IMR-90 (cell line): ENCODE results near the gene OR10G2. TPM values are rescaled to one million over a fixed set of nuclear protein-coding genes. Genes with fewer than 3 reads are reported as not detected.

Source experiments
- ATAC-seq: fragments of 200-7000 bp; cut with Tn5 transposase; 2 replicates; pipeline ENCODE4 v1.9.1; 2020; ENCODE audit warnings: low read depth, mild to moderate bottlenecking, moderate library complexity
- Bru-seq: library from RNA; stranded (reverse); fragments of 400-500 nt; gene quantifications from one replicate; lab custom pipeline; 2021; lab: Mats Ljungman, UMichigan
- BruChase-seq, 2 experiments: library from RNA; stranded (reverse); fragments of 400-500 nt; gene quantifications; one replicate each; lab custom pipeline; 2021; lab: Mats Ljungman, UMichigan
- BruUV-seq: library from RNA; stranded (reverse); fragments of 400-500 nt; replicated peaks from 2 replicates; lab custom pipeline; 2021; lab: Mats Ljungman, UMichigan
- CTCF ChIA-PET: fragments of 300-600 bp; formaldehyde crosslinking; extraction: SDS; loops from one replicate; lab custom pipeline; 2021; ENCODE audit warnings: antibody characterized with exemption; lab: Yijun Ruan, JAX
- POLR2A ChIA-PET: fragments of 300-600 bp; sonication (Branson Sonifier 250); formaldehyde crosslinking; loops from one replicate; lab custom pipeline; 2022; ENCODE audit warnings: antibody characterized with exemption; ENCODE audit not compliant: unreplicated experiment; lab: Charles Lee
- DNase-seq: peaks from one replicate; pipeline ENCODE4 v3.0.0; 2013
- H2AFZ ChIP-seq: replicated peaks from 2 replicates; pipeline ENCODE3; 2013; ENCODE audit warnings: low read length, mild to moderate bottlenecking; ENCODE audit not compliant: poor library complexity
- H2AK5ac ChIP-seq: 2 replicates; pipeline ENCODE4 v1.6.1; 2013; ENCODE audit warnings: low read depth, low read length, inconsistent platforms
- H2AK9ac ChIP-seq: replicated peaks from 2 replicates; pipeline ENCODE3; 2013; ENCODE audit warnings: mild to moderate bottlenecking, low read depth, low read length, moderate library complexity; ENCODE audit not compliant: poor library complexity
- H2BK120ac ChIP-seq: 2 replicates; pipeline ENCODE4 v1.6.1; 2013; ENCODE audit warnings: low read depth, low read length, inconsistent platforms
- H2BK15ac ChIP-seq: 3 replicates; pipeline ENCODE4 v1.6.1; 2013; ENCODE audit warnings: low read depth, low read length, inconsistent platforms
- H2BK20ac ChIP-seq: 2 replicates; pipeline ENCODE4 v1.6.1; 2013; ENCODE audit warnings: low read depth, mild to moderate bottlenecking, inconsistent platforms, low read length, moderate library complexity
- H2BK5ac ChIP-seq: 2 replicates; pipeline ENCODE4 v1.6.1; 2013; ENCODE audit warnings: mild to moderate bottlenecking, low read depth, low read length, inconsistent platforms; ENCODE audit not compliant: poor library complexity, severe bottlenecking
- H3K14ac ChIP-seq: replicated peaks from 2 replicates; pipeline ENCODE4 v1.6.1; 2013; ENCODE audit warnings: low read depth, low read length, inconsistent platforms
- H3K18ac ChIP-seq: 2 replicates; pipeline ENCODE4 v1.6.1; 2013; ENCODE audit warnings: low read depth, low read length, control low read depth
- H3K23ac ChIP-seq: 2 replicates; pipeline ENCODE4 v1.6.1; 2013; ENCODE audit warnings: low read depth, low read length, inconsistent platforms
- H3K27ac ChIP-seq: 2 replicates; pipeline ENCODE4 v1.5.1; 2013; ENCODE audit warnings: mild to moderate bottlenecking, control low read depth, low read length; ENCODE audit not compliant: insufficient read depth
- H3K27me3 ChIP-seq: 2 replicates; pipeline ENCODE4 v1.6.1; 2013; ENCODE audit warnings: low read length; ENCODE audit not compliant: control insufficient read depth, insufficient read depth
- H3K36me3 ChIP-seq: 2 replicates; pipeline ENCODE4 v1.6.1; 2013; ENCODE audit warnings: low read length, mixed read lengths; ENCODE audit not compliant: control insufficient read depth, insufficient read depth
- H3K4ac ChIP-seq: 2 replicates; pipeline ENCODE4 v1.6.1; 2013; ENCODE audit warnings: low read depth, low read length, inconsistent platforms
- H3K4me1 ChIP-seq: 2 replicates; pipeline ENCODE4 v1.6.1; 2013; ENCODE audit warnings: low read length, mixed read lengths; ENCODE audit not compliant: control insufficient read depth, insufficient read depth
- H3K4me2 ChIP-seq: 2 replicates; pipeline ENCODE4 v1.6.1; 2013; ENCODE audit warnings: low read depth, mild to moderate bottlenecking, control low read depth, low read length, moderate library complexity
- H3K4me3 ChIP-seq: 2 replicates; pipeline ENCODE4 v1.5.1; 2013; ENCODE audit warnings: low read depth, mild to moderate bottlenecking, control low read depth, low read length, moderate library complexity; ENCODE audit not compliant: insufficient read depth
- H3K56ac ChIP-seq: 2 replicates; pipeline ENCODE4 v1.6.1; 2013; ENCODE audit warnings: low read length, inconsistent platforms; ENCODE audit not compliant: insufficient read depth; ENCODE audit errors: extremely low read depth
- H3K79me1 ChIP-seq, 2 experiments: 2 replicates each; pipeline ENCODE4 v1.6.1; 2013; ENCODE audit warnings: low read length in 2 of 2, inconsistent platforms in 1 of 2, low read depth in 1 of 2
- H3K9ac ChIP-seq: 2 replicates; pipeline ENCODE4 v1.6.1; 2013; ENCODE audit warnings: low read depth, low read length, control low read depth
- H3K9me1 ChIP-seq: 2 replicates; pipeline ENCODE4 v1.6.1; 2013; ENCODE audit warnings: low read length, inconsistent platforms; ENCODE audit not compliant: insufficient read depth
- H3K9me3 ChIP-seq: 2 replicates; pipeline ENCODE4 v1.6.1; 2013; ENCODE audit warnings: low read length; ENCODE audit not compliant: control insufficient read depth, insufficient read depth
- H4K20me1 ChIP-seq: 2 replicates; pipeline ENCODE4 v1.6.1; 2013; ENCODE audit warnings: low read length, inconsistent platforms; ENCODE audit not compliant: insufficient read depth
- H4K5ac ChIP-seq: 2 replicates; pipeline ENCODE4 v1.6.1; 2013; ENCODE audit warnings: mild to moderate bottlenecking, low read depth, low read length, control low read depth
- H4K8ac ChIP-seq, 2 experiments: 2 replicates each; pipeline ENCODE4 v1.6.1; 2013; ENCODE audit warnings: low read depth in 2 of 2, low read length in 2 of 2, control low read depth in 1 of 2, inconsistent platforms in 1 of 2
- H4K91ac ChIP-seq: 2 replicates; pipeline ENCODE4 v1.6.1; 2013; ENCODE audit warnings: low read depth, low read length, inconsistent platforms; ENCODE audit not compliant: insufficient read depth
- BHLHE40 ChIP-seq: fragments of 150-350 bp; IDR thresholded peaks from 2 replicates; pipeline ENCODE4 v1.6.1; 2016; ENCODE audit warnings: mild to moderate bottlenecking, low read depth, low read length
- RCOR1 ChIP-seq: IDR thresholded peaks from 2 replicates; pipeline ENCODE4 v1.6.1; 2012; ENCODE audit warnings: mild to moderate bottlenecking, low read length, improper control_type of control experiment; ENCODE audit not compliant: insufficient replicate concordance
- WGBS, 2 experiments: methylation state at CpG; one replicate each; pipeline versions ENCODE4 v1.1.5 to v1.1.7; 2013; ENCODE audit warnings: missing lambda C conversion rate in 2 of 2; ENCODE audit not compliant: insufficient read length in 1 of 2; ENCODE audit errors: extremely low coverage in 2 of 2; 5-methylcytosine and 5-hydroxymethylcytosine counted together
- dilution Hi-C: fragments of 300-500 bp; cut with HindIII; formaldehyde crosslinking; loops from one replicate; pipeline ENCODE4 v1.14.3; 2018; ENCODE audit warnings: low sequenced_read_pairs; ENCODE audit not compliant: unreplicated experiment
- in situ Hi-C: fragments of 300-500 bp; cut with MboI; formaldehyde crosslinking; loops from 3 replicates; pipeline ENCODE4 v1.14.3; 2019; ENCODE audit warnings: low sequenced_read_pairs, inconsistent platforms, mixed read lengths
- intact Hi-C: fragments of 100-400 bp; cut with micrococcal nuclease; formaldehyde crosslinking; loops from 2 replicates; pipeline ENCODE4 v1.10.0; 2022
- long read RNA-seq: library from polyadenylated mRNA; unstranded; transcript quantifications from one replicate; pipeline ENCODE4 v2.0.0, GENCODE V29; 2021; ENCODE audit not compliant: unreplicated experiment
- polyA plus RNA-seq, 3 experiments: library from polyadenylated mRNA; depleted of rRNA; stranded (reverse); fragments of >200 nt; gene quantifications; 2 replicates each; pipeline ENCODE4 v1.2.3, GENCODE V29; 2012; ENCODE audit warnings: low replicate concordance in 1 of 3
- total RNA-seq: library from RNA; depleted of rRNA; stranded (reverse); fragments of >200 nt; gene quantifications from 2 replicates; pipeline ENCODE4 v1.2.3, GENCODE V29; 2012; rRNA removed

OR10G2 gene, protein sequence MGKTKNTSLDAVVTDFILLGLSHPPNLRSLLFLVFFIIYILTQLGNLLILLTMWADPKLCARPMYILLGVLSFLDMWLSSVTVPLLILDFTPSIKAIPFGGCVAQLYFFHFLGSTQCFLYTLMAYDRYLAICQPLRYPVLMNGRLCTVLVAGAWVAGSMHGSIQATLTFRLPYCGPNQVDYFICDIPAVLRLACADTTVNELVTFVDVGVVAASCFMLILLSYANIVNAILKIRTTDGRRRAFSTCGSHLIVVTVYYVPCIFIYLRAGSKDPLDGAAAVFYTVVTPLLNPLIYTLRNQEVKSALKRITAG
- total RNA-seq (not detected in 2 replicates), polyA plus RNA-seq (2012; rRNA removed) (not detected in 2 replicates), Bru-seq, nascent RNA (not detected), BruChase-seq, experiment 1, labeled RNA remaining after a 6-hour chase (not detected), BruChase-seq, experiment 2, labeled RNA remaining after a 2-hour chase (not detected)
- polyA plus RNA-seq (2012; cell fraction: cytosol; rRNA removed) = not detected in 2 replicates
- polyA plus RNA-seq (2012; cell fraction: nucleus; rRNA removed; ENCODE audit: low replicate concordance) = not detected in 2 replicates
- long read RNA-seq = 0 reads

DNA sequence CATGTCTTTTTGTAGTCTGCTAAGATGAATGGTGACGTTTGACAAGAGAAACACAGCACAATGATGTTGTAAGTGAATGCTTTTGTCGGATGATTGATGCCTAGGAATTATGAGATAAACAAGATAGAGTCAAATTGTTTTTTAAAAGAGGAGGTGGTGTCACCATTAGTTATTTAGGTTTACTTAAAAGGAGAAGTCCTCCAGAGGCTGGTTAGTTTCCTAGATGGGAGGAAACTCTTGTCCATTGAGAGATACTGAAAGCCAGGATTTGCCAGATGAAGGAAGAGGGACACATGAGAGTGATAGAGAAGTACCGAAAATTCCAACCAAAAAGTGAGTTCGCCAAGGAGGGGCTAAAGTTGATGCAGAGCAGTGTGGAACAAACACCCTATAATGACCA is at the start of gene OR10G2:
TSS of gene OR10G2 (minus strand) at position 101 of the 400 bp plus-strand sequence. CDS start at position 3, 98 bp downstream.
- H3K9ac ChIP-seq = no peak within 1 kb of the TSS
- no peak within 1 kb of the TSS for H2AK5ac ChIP-seq
- dilution Hi-C loops = no loop called here
- H3K36me3 ChIP-seq = no peaks in the 10 kb centered on the region
- no peaks in the 10 kb centered on the region for H3K4me1 ChIP-seq
- H3K27me3 ChIP-seq = no peaks in the 10 kb centered on the region; the same call in 1 of the 2 replicates
- H4K8ac ChIP-seq = no peak within 1 kb of the TSS
- no peak within 1 kb of the TSS for H4K5ac ChIP-seq
- in situ Hi-C loops = no loop called here
- H4K20me1 ChIP-seq = no peaks in the 10 kb centered on the region
- TF ChIP-seq RCOR1 (no peak), BHLHE40 (no peak)
- H3K18ac ChIP-seq = no peak within 1 kb of the TSS
- H3K23ac ChIP-seq = no peak within 1 kb of the TSS
- H4K91ac ChIP-seq = no peak within 1 kb of the TSS
- no peaks in the 10 kb centered on the region for H3K9me3 ChIP-seq
- BruUV-seq = no TSS peak
- H3K79me1 ChIP-seq = no peaks in the 10 kb centered on the region
- no peak within 1 kb of the TSS for H2BK5ac ChIP-seq
- H3K4me2 ChIP-seq = no peak within 1 kb of the TSS
- no peak within 1 kb of the TSS for H3K27ac ChIP-seq
- intact Hi-C loops = no loop called here
- no peak within 1 kb of the TSS for H2BK15ac ChIP-seq
- H2BK120ac ChIP-seq = no peak within 1 kb of the TSS
- ATAC-seq (no peak), DNase-seq (no peak)
- no peak within 1 kb of the TSS for H2BK20ac ChIP-seq
- ChIA-PET CTCF (no interaction called here), POLR2A (no interaction called here)
- H3K9me1 ChIP-seq = no peaks in the 10 kb centered on the region
- WGBS, 2 experiments = 25% methylated on average over 2 of the region's 4 CpGs; no CpG with 5 or more reads in 1 of the 2 experiments
- no peak within 1 kb of the TSS for H3K14ac ChIP-seq
- no peak within 1 kb of the TSS for H3K4ac ChIP-seq
- H2AFZ ChIP-seq = no peak within 1 kb of the TSS
- no peak within 1 kb of the TSS for H3K4me3 ChIP-seq
- H3K56ac ChIP-seq = no peak within 1 kb of the TSS
- H2AK9ac ChIP-seq = no peak within 1 kb of the TSS
